Gastroesophageal sphincter (tissue), 4 donors: Measurements from ENCODE around the gene MYO15B. TPM values are rescaled to one million over a fixed set of nuclear protein-coding genes. Genes with fewer than 3 reads are reported as not detected.

Source experiments
- ATAC-seq: fragments of 150-250 bp; one replicate; pipeline ENCODE4 v1.9.1; 2016; ENCODE audit warnings: mild to moderate bottlenecking, moderate library complexity
- H3K27ac ChIP-seq, 4 donors: fragments of 200-600 bp; sonication (generic) in 3 of 4; 1 replicate in 3 of 4; 2 replicates in 1 of 4; pipeline ENCODE4 v1.5.1; 2016 to 2019
- H3K27me3 ChIP-seq: fragments of 200-600 bp; sonication (generic); one replicate; pipeline ENCODE4 v1.5.1; 2019
- H3K36me3 ChIP-seq, 2 donors: fragments of 200-600 bp; sonication (generic); one replicate each; pipeline ENCODE4 v1.5.1; 2019; ENCODE audit warnings: control low read depth in 1 of 2
- H3K4me1 ChIP-seq, 3 donors: fragments of 200-600 bp; sonication (generic); 1 replicate in 2 of 3; 2 replicates in 1 of 3; pipeline ENCODE4 v1.5.1; 2016 to 2019; ENCODE audit warnings: control low read depth in 2 of 3
- H3K4me3 ChIP-seq, 2 donors: fragments of 200-600 bp; sonication (generic); one replicate each; pipeline ENCODE4 v1.5.1; 2019; ENCODE audit warnings: mild to moderate bottlenecking in 1 of 2, moderate library complexity in 1 of 2
- H3K9me3 ChIP-seq, 3 donors: fragments of 200-600 bp; sonication (generic); one replicate each; pipeline ENCODE4 v1.5.1; 2017 to 2019; ENCODE audit warnings: control low read depth in 2 of 3
- CTCF ChIP-seq, 4 experiments: fragments of 200-600 bp in 2 of 4; fragments of 450-650 bp in 2 of 4; sonication (generic) in 1 of 4; IDR thresholded peaks; one replicate each; pipeline ENCODE4 v1.5.1; 2017 to 2019; ENCODE audit warnings: antibody characterized with exemption in 4 of 4, mild to moderate bottlenecking in 2 of 4, moderate library complexity in 2 of 4
- EP300 ChIP-seq: sonication (generic); formaldehyde crosslinking; IDR thresholded peaks from one replicate; pipeline ENCODE4 v1.6.1; 2017; ENCODE audit warnings: antibody characterized with exemption, mild to moderate bottlenecking
- POLR2A ChIP-seq, 2 donors: fragments of 450-650 bp; IDR thresholded peaks; one replicate each; pipeline ENCODE4 v1.6.1; 2017; ENCODE audit warnings: antibody characterized with exemption in 2 of 2, mild to moderate bottlenecking in 2 of 2, moderate library complexity in 1 of 2
- POLR2AphosphoS5 ChIP-seq: sonication (generic); formaldehyde crosslinking; IDR thresholded peaks from one replicate; pipeline ENCODE4 v1.6.1; 2017; ENCODE audit warnings: antibody characterized with exemption
- WGBS, 2 donors: methylation state at CpG; one replicate each; pipeline ENCODE4 v1.1.5; 2018; ENCODE audit warnings: low coverage in 1 of 2; 5-methylcytosine and 5-hydroxymethylcytosine counted together
- total RNA-seq, 4 donors: library from RNA; depleted of rRNA; stranded (reverse); fragments of >200 nt; gene quantifications; one replicate each; pipeline ENCODE4 v1.1.0, GENCODE V29; 2016

Gene MYO15B
- total RNA-seq, 4 donors from 2014 or later = 10.7 to 76.1 (median 50.8) TPM

GRCh38 chr17:75588596-75589011 is 1.0 kb downstream of the MYO15B start:
- TF ChIP-seq EP300 (no peak), POLR2A (IDR thresholded peaks at IDR 0.05) (no peak), POLR2AphosphoS5 (no peak), CTCF (IDR thresholded peaks at IDR 0.05) (no peak)
- Histone ChIP-seq H3K36me3 (no peaks in the 10 kb centered on the region), H3K27me3 (peaks cover 14% of the 10 kb centered on the region), H3K9me3 (no peaks in the 10 kb centered on the region), H3K27ac (peak overlapping the region; percentile 54 to 93 (median 90)), H3K4me3 (peak overlapping the region; percentile 60 to 73), H3K4me1 (peaks cover 0 to 34% (median 5%) of the 10 kb centered on the region in 3 donors)
- WGBS, 2 donors = no CpG with 5 or more reads among the region's 49 CpGs
- peak; percentile 30 for ATAC-seq

GRCh38 chr17:75589012-75589918 is 1.7 kb downstream of the MYO15B start:
- Histone ChIP-seq H3K4me1 (peaks cover 0 to 34% (median 5%) of the 10 kb centered on the region in 3 donors), H3K27ac (peak overlapping the region; percentile 54 to 93 (median 90)), H3K36me3 (no peaks in the 10 kb centered on the region), H3K27me3 (peaks cover 14% of the 10 kb centered on the region), H3K4me3 (peak overlapping the region; percentile 60 to 73), H3K9me3 (no peaks in the 10 kb centered on the region)
- ATAC-seq = peak; percentile 89
- TF ChIP-seq CTCF (IDR thresholded peaks at IDR 0.05) (peak in 3 of 4 experiments; percentile 89 to 91 (median 90)), EP300 (no peak), POLR2A (IDR thresholded peaks at IDR 0.05) (peak; percentile 58 to 68), POLR2AphosphoS5 (no peak)
- WGBS, 2 donors = 1% methylated on average over 14 of the region's 100 CpGs; no CpG with 5 or more reads in 1 of the 2 donors

- Histone ChIP-seq H3K4me3 (peak overlapping the region in 1 of 2 donors; percentile 73), H3K4me1 (peaks cover 0 to 34% (median 5%) of the 10 kb centered on the region in 3 donors), H3K27ac (peak overlapping the region in 3 of 4 donors; percentile 89 to 93 (median 90)), H3K9me3 (no peaks in the 10 kb centered on the region), H3K36me3 (no peaks in the 10 kb centered on the region), H3K27me3 (peaks cover 14% of the 10 kb centered on the region)
- no peak for TF ChIP-seq CTCF (IDR thresholded peaks at IDR 0.05)
- no peak for TF ChIP-seq POLR2AphosphoS5
- TF ChIP-seq POLR2A (IDR thresholded peaks at IDR 0.05) = no peak
- TF ChIP-seq EP300 = no peak
- WGBS, 2 donors = 76 to 84% methylated on average over 5 to 9 of the region's 29 CpGs
- ATAC-seq = no peak
These were observed 2.3 kb downstream of the MYO15B start for GRCh38 chr17:75589919-75590303.

- H3K36me3 ChIP-seq = no peaks in the 10 kb centered on the region
- H3K27ac ChIP-seq = peak overlapping the region in 2 of 4 donors; percentile 12 to 90
- TF ChIP-seq EP300 (no peak), CTCF (IDR thresholded peaks at IDR 0.05) (no peak), POLR2AphosphoS5 (no peak), POLR2A (IDR thresholded peaks at IDR 0.05) (no peak)
- H3K9me3 ChIP-seq = no peaks in the 10 kb centered on the region
- WGBS, 2 donors = 72 to 74% methylated on average over 3 to 7 of the region's 8 CpGs
- no peak for ATAC-seq
- no peak overlapping the region for H3K4me3 ChIP-seq
- peaks cover 14% of the 10 kb centered on the region for H3K27me3 ChIP-seq
- peaks cover 0 to 34% (median 5%) of the 10 kb centered on the region in 3 donors for H3K4me1 ChIP-seq
These were observed 2.7 kb downstream of the MYO15B start for GRCh38 chr17:75590314-75590761.
